ENCODE data around the gene PARD3B.

PARD3B gene

DNA sequence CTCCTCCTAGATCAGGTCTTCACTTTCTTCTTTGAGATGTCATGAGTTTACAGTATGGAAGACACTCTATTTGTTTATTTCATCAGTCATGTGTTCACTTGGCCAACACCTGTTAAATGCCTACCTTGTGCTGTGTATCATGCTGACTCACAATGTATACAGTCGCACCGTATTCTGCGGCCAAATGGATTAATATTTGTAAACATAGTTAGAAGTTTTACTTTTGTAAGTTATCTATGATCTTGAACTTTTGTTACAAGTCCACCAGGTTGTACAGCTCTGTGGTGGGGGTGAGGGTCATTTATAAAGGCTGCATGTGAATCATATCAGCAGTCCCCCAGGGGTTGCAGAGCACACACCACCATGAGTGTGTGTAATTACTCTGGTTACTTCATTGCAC lies 728.4 kb downstream of the PARD3B start:
- DNase-seq (ENCODE audit: low read depth), result no peak
- H3K4me3 ChIP-seq (replicated peaks; ENCODE audit: low read depth, low read length), result no peak overlapping the region
- TF ChIP-seq, protein P1, sequence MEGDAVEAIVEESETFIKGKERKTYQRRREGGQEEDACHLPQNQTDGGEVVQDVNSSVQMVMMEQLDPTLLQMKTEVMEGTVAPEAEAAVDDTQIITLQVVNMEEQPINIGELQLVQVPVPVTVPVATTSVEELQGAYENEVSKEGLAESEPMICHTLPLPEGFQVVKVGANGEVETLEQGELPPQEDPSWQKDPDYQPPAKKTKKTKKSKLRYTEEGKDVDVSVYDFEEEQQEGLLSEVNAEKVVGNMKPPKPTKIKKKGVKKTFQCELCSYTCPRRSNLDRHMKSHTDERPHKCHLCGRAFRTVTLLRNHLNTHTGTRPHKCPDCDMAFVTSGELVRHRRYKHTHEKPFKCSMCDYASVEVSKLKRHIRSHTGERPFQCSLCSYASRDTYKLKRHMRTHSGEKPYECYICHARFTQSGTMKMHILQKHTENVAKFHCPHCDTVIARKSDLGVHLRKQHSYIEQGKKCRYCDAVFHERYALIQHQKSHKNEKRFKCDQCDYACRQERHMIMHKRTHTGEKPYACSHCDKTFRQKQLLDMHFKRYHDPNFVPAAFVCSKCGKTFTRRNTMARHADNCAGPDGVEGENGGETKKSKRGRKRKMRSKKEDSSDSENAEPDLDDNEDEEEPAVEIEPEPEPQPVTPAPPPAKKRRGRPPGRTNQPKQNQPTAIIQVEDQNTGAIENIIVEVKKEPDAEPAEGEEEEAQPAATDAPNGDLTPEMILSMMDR (IDR thresholded peaks at IDR 0.05; ENCODE audit: low read length, missing control alignments), result no peak

DNA sequence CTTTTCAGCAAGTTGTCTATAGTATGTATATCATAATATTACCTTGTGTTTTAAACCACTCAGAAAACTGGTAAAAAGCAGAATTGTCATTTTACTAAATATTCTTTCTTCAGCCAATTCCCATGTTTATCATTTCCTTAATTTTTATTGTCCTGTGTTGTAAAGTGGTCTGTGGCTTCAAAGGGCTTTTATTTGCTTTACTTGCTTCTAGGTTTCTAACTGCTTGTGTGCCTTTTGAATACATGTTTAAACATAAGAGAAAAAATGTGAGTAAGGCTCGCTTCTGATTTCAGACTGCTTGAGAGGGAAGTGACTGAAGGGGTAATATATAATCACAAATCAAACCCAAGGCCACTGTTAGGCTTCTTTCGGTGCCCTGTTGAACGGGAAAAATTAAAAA lies 729.5 kb downstream of the PARD3B start:
- TF ChIP-seq, protein P1 (IDR thresholded peaks at IDR 0.05; ENCODE audit: low read length, missing control alignments), result no peak
- H3K4me3 ChIP-seq (replicated peaks; ENCODE audit: low read depth, low read length), result no peak overlapping the region
- DNase-seq (ENCODE audit: low read depth), result no peak

DNA sequence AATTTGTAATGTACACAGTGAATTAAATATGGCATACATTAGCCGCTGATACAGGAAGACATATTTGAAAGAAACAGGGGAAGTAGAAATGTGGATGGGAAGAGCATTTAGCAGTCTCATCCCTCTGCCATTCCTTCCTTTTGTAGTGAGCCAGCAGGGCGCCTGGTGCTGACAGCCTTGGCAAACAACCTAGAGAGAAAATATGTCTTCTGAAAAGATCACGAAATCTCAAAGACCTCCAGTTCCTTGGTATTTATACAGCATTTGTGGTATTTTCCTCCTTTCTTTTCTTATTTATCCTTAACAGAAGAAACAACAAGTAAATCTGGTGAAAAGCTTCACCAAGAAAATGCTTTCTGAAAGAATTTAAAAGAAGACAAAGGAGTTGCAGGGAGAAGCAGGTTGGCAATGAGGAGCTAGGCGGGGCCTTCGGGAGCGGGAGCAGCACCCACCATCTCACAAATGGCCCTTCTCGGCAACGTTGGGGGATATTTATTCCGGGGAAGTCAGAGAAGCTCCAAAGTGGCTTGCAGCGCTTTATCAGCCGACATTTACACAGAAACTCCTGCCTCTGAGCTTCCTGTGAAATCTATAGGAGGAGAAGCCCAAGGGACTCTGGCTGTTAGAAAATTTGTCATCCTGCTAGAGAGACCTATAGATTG lies 731.0 kb downstream of the PARD3B start:
- TF ChIP-seq, protein P1 (IDR thresholded peaks at IDR 0.05; ENCODE audit: low read length, missing control alignments), result no peak
- H3K4me3 ChIP-seq (replicated peaks; ENCODE audit: low read depth, low read length), result no peak overlapping the region
- DNase-seq (ENCODE audit: low read depth), result no peak

DNA sequence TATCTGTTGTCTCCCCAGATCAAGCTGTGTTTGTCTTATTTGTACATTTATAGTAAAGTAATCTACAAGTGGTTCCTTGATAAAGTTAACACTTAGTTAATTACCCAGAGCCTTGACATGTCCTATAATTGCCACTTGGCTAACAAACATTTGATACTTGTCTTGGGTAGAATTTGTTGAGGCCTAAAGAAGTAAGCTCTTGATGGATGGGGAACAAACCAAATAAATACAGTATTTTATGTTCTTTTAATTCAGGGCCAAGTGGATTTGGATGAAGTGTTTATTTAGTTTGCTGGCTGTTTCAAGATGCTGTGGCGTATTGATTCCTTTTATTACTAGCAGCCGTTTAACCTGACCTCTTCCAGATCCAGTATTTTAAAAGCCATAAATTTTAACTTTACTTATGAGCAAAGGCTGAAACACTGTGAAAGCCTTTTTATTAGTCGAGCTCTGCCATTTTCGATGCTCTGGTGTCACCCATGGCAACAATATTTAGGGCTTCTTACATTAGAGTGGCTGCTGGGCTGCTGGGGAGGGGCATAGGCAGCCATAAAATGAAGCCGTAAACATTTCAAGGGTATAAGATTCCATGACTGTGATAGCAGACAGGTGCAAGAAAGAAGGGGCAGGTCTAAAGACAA lies 735.4 kb downstream of the PARD3B start:
- no peak for DNase-seq (ENCODE audit: low read depth)
- TF ChIP-seq, protein P1 (IDR thresholded peaks at IDR 0.05; ENCODE audit: low read length, missing control alignments), result no peak
- H3K4me3 ChIP-seq (replicated peaks; ENCODE audit: low read depth, low read length), result no peak overlapping the region

DNA sequence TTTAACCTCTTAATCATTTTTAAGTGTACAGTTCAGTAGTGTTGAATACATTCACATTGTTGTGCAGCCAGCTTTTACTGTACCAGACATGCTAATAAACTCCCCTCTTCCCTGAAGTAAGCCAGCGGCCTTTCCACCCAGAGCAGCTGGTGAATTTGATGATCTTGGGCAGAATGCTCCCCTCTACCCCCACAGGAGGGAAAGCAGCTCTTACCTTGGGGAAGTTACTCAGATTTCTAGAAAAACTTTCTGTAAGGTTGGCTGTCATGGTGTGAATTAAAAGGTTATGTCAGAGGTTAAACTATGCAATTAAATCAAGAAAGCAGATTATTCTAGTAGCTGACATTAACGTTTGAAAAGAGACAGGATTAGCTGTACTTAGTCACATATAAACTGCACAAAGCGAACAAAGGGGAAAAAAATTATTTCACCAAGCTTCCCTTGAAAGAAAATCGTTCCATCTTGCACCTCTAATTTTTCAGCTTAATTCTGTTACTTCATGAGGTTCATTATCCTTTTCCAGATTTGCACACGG lies 738.5 kb downstream of the PARD3B start:
- DNase-seq (ENCODE audit: low read depth), result no peak
- no peak overlapping the region for H3K4me3 ChIP-seq (replicated peaks; ENCODE audit: low read depth, low read length)
- TF ChIP-seq, protein P1 (IDR thresholded peaks at IDR 0.05; ENCODE audit: low read length, missing control alignments), result no peak

DNA sequence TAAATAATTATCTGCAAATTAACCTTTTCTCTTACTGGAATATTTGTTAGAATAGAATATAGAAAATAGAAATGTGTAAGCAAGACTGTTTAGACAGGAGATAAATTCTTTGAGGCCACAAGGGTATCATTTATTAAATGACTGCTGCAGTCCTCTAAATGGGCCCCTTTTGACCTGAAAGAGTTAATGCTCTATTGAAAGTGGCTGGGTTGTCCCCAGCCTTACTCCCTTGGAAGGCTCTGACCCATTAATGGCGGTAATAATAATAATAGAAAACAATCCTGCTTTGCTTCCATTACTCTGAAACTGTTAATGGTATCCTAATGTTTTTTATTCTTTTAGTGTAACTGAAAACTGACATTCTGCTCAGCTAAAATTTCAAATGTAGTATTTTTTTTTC lies 739.1 kb downstream of the PARD3B start:
- no peak for DNase-seq (ENCODE audit: low read depth)
- H3K4me3 ChIP-seq (replicated peaks; ENCODE audit: low read depth, low read length), result no peak overlapping the region
- TF ChIP-seq, protein P1 (IDR thresholded peaks at IDR 0.05; ENCODE audit: low read length, missing control alignments), result no peak

All from fibroblast of pulmonary artery (primary cell).